ENCODE measurements around the gene KNDC1. TPM values are rescaled to one million over a fixed set of nuclear protein-coding genes. Genes with fewer than 3 reads are reported as not detected.

KNDC1 gene
- total RNA-seq, 2 donors from 2014 or later: 0.28 to 1.2 TPM

- Mint-ChIP-seq H3K36me3 (ENCODE audit: insufficient read depth in 2 of 2) (no peaks in the 10 kb centered on the region), H3K27me3 (ENCODE audit: low read depth) (no peaks in the 10 kb centered on the region), H3K27ac (no peak overlapping the region), H3K4me1 (ENCODE audit: low read depth) (no peaks in the 10 kb centered on the region), H3K4me3 (no peak overlapping the region), H3K9me3 (no peaks in the 10 kb centered on the region)
- no peak for DNase-seq
- no peak for ATAC-seq (replicated peaks in 1 of 2)
Measured at GRCh38 chr10:133203652-133204195, 43.7 kb downstream of the KNDC1 start.

- no peaks in the 10 kb centered on the region for H3K27me3 Mint-ChIP-seq (ENCODE audit: low read depth)
- H3K4me3 Mint-ChIP-seq: no peak overlapping the region
- H3K9me3 Mint-ChIP-seq: no peaks in the 10 kb centered on the region
- no peak for ATAC-seq (replicated peaks in 1 of 2)
- DNase-seq: no peak
- H3K36me3 Mint-ChIP-seq (ENCODE audit: insufficient read depth in 2 of 2): no peaks in the 10 kb centered on the region
- no peaks in the 10 kb centered on the region for H3K4me1 Mint-ChIP-seq (ENCODE audit: low read depth)
- no peak overlapping the region for H3K27ac Mint-ChIP-seq
Measured at GRCh38 chr10:133204226-133205015, 44.4 kb downstream of the KNDC1 start.

- Mint-ChIP-seq H3K9me3 (no peaks in the 10 kb centered on the region), H3K4me1 (ENCODE audit: low read depth) (no peaks in the 10 kb centered on the region), H3K27me3 (ENCODE audit: low read depth) (no peaks in the 10 kb centered on the region), H3K4me3 (no peak overlapping the region), H3K27ac (no peak overlapping the region), H3K36me3 (ENCODE audit: insufficient read depth in 2 of 2) (no peaks in the 10 kb centered on the region)
- ATAC-seq (replicated peaks in 1 of 2): no peak
- no peak for DNase-seq
Measured at GRCh38 chr10:133205146-133205545, 45.1 kb downstream of the KNDC1 start.

DNA sequence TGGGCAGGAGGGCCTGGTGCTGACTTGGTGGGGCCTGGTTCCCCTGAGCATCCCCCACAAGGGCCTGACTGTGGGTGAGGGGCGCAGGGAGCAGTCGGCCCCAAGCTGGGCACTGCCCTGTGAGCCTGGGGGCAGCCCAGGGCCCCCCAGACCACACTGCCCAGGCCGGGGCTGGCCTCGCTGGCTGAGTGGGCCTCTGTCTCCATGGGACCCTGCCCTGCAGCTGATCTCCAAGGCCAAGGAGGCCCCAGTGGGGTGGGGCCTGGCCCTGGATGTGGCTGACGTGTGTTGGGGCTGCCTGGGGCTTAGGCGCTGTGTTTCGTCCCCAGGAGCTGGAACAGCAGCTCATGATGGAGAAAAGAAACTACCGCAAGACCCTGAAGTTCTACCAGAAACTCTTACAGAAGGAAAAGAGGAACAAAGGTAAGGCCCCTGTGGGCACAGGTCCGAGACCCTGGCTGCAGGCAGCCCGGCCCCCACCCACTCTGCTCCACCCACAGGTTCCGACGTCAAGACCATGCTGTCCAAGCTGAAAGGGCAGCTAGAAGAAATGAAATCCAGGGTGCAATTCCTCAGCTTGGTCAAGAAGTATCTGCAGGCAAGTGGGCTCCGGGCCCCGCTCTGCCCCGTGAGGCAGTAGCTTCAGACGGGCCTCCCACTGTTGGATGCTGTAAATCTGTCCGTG is 46.5 kb downstream of the KNDC1 start:
- H3K9me3 Mint-ChIP-seq: no peaks in the 10 kb centered on the region
- H3K4me3 Mint-ChIP-seq: no peak overlapping the region
- no peak overlapping the region for H3K27ac Mint-ChIP-seq
- no peak for ATAC-seq (replicated peaks in 1 of 2)
- H3K36me3 Mint-ChIP-seq (ENCODE audit: insufficient read depth in 2 of 2): no peaks in the 10 kb centered on the region
- no peak for DNase-seq
- H3K4me1 Mint-ChIP-seq (ENCODE audit: low read depth): no peaks in the 10 kb centered on the region
- H3K27me3 Mint-ChIP-seq (ENCODE audit: low read depth): no peaks in the 10 kb centered on the region

- no peak for ATAC-seq (replicated peaks in 1 of 2)
- Mint-ChIP-seq H3K4me3 (no peak overlapping the region), H3K27ac (no peak overlapping the region), H3K4me1 (ENCODE audit: low read depth) (no peaks in the 10 kb centered on the region), H3K9me3 (no peaks in the 10 kb centered on the region), H3K27me3 (ENCODE audit: low read depth) (no peaks in the 10 kb centered on the region), H3K36me3 (ENCODE audit: insufficient read depth in 2 of 2) (no peaks in the 10 kb centered on the region)
- no peak for DNase-seq
Measured at GRCh38 chr10:133207041-133207600, 47.1 kb downstream of the KNDC1 start.

DNA sequence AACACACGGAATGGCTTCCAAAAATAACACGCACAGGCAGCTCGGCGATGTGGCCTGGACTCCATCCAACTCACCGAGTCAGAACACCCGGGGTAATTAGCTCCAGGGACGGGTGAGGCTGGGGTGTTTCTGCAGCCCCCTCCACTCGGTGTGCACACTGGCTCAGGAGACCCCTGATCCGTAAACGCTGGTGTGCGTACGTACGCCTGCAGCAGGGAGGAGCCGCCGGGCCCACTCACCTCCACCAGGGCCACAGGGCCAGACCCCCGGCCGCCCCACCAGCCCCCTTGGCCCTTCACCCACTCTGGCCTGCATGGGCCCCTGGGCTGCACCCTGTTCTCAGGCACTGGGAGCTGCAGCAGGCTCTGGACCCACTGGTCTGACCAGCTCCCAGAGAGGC is 47.6 kb downstream of the KNDC1 start:
- ATAC-seq (replicated peaks in 1 of 2): no peak
- H3K4me3 Mint-ChIP-seq: no peak overlapping the region
- no peak overlapping the region for H3K27ac Mint-ChIP-seq

GRCh38 chr10:133208466-133208865 is 48.4 kb downstream of the KNDC1 start:
- H3K27ac Mint-ChIP-seq: no peak overlapping the region
- H3K36me3 Mint-ChIP-seq (ENCODE audit: insufficient read depth in 2 of 2): no peaks in the 10 kb centered on the region

More for the DNA sequence above, 47.6 kb downstream of the KNDC1 start:
- H3K9me3 Mint-ChIP-seq: no peaks in the 10 kb centered on the region
- H3K36me3 Mint-ChIP-seq (ENCODE audit: insufficient read depth in 2 of 2): no peaks in the 10 kb centered on the region
- H3K27me3 Mint-ChIP-seq (ENCODE audit: low read depth): no peaks in the 10 kb centered on the region
- no peaks in the 10 kb centered on the region for H3K4me1 Mint-ChIP-seq (ENCODE audit: low read depth)
- DNase-seq: no peak

GRCh38 chr10:133209117-133209516 is 49.1 kb downstream of the KNDC1 start:
- no peak overlapping the region for H3K27ac Mint-ChIP-seq
- H3K36me3 Mint-ChIP-seq (ENCODE audit: insufficient read depth in 2 of 2): no peaks in the 10 kb centered on the region
- ATAC-seq (replicated peaks in 1 of 2) (no peak), DNase-seq (no peak)
- no peaks in the 10 kb centered on the region for H3K4me1 Mint-ChIP-seq (ENCODE audit: low read depth)
- H3K27me3 Mint-ChIP-seq (ENCODE audit: low read depth): no peaks in the 10 kb centered on the region
- H3K9me3 Mint-ChIP-seq: no peaks in the 10 kb centered on the region
- H3K4me3 Mint-ChIP-seq: no peak overlapping the region

More at GRCh38 chr10:133208466-133208865, 48.4 kb downstream of the KNDC1 start:
- H3K4me1 Mint-ChIP-seq (ENCODE audit: low read depth): no peaks in the 10 kb centered on the region
- H3K4me3 Mint-ChIP-seq: no peak overlapping the region
- H3K9me3 Mint-ChIP-seq: no peaks in the 10 kb centered on the region
- no peak for ATAC-seq (replicated peaks in 1 of 2)
- no peak for DNase-seq
- no peaks in the 10 kb centered on the region for H3K27me3 Mint-ChIP-seq (ENCODE audit: low read depth)

DNA sequence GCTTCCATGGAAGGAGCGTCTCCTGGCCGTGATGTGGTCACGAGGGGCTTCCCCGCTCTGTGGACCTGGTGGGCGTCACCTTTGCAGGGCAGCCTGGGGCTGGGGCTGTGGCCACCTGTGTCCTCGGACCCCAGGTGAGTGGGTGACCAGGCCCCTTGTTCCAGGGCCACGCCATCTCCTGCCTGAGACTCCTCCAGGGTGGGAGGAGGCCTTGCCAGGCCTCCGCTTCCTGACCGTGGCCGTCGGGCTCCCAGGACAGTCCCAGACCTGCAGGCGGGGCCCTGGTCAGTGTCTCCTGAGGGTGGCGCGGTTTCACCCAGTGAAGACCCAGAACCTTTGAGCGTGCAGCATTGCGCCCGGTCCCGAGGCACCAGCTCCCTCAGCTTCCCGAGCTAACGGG is 49.6 kb downstream of the KNDC1 start:
- H3K36me3 Mint-ChIP-seq (ENCODE audit: insufficient read depth in 2 of 2): no peaks in the 10 kb centered on the region
- no peaks in the 10 kb centered on the region for H3K4me1 Mint-ChIP-seq (ENCODE audit: low read depth)
- H3K4me3 Mint-ChIP-seq: no peak overlapping the region
- no peaks in the 10 kb centered on the region for H3K9me3 Mint-ChIP-seq
- no peak for DNase-seq
- ATAC-seq (replicated peaks in 1 of 2): no peak
- H3K27ac Mint-ChIP-seq: no peak overlapping the region
- H3K27me3 Mint-ChIP-seq (ENCODE audit: low read depth): no peaks in the 10 kb centered on the region

GRCh38 chr10:133210398-133211140 is 50.5 kb downstream of the KNDC1 start:
- DNase-seq (no peak), ATAC-seq (replicated peaks in 1 of 2) (no peak)
- Mint-ChIP-seq H3K4me1 (ENCODE audit: low read depth) (no peaks in the 10 kb centered on the region), H3K36me3 (ENCODE audit: insufficient read depth in 2 of 2) (no peaks in the 10 kb centered on the region), H3K9me3 (no peaks in the 10 kb centered on the region), H3K4me3 (no peak overlapping the region), H3K27ac (no peak overlapping the region), H3K27me3 (ENCODE audit: low read depth) (no peaks in the 10 kb centered on the region)

DNA sequence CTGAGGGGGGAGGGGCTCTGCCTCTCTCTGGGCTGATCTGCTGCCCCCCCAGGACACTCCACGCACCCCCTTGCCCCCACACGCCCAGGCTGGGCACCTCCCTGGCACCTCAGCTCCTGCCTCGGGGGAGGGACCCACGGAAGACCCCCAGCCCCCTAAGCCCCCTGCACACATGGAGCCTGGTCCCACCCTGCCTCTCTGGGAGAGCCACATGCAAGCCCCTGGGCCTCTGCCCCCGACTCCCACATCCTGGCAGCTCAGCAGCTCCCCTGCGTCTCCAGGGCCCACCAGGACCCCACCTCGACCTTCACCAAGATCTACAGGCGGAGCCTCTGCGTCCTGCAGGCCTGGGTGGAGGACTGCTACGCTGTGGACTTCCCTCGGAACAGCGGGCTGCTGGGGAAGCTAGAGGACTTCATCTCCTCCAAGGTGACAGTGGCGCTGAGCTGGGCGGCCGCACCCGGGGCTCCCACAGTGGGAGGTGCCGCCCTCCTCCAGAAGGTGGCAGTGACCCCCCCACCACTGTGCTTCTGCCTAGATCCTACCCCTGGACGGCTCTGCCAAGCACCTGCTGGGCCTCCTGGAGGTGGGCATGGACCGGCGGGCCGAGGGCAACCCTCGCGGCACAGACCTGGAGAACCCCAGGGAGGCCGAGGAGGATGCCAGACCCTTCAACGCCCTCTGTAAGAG is 51.3 kb downstream of the KNDC1 start:
- Mint-ChIP-seq H3K27me3 (ENCODE audit: low read depth) (no peaks in the 10 kb centered on the region), H3K4me3 (no peak overlapping the region), H3K9me3 (no peaks in the 10 kb centered on the region), H3K27ac (no peak overlapping the region), H3K4me1 (ENCODE audit: low read depth) (no peaks in the 10 kb centered on the region), H3K36me3 (ENCODE audit: insufficient read depth in 2 of 2) (no peaks in the 10 kb centered on the region)
- DNase-seq (no peak), ATAC-seq (replicated peaks in 1 of 2) (no peak)

GRCh38 chr10:133211959-133212852 is 52.2 kb downstream of the KNDC1 start:
- ATAC-seq (replicated peaks in 1 of 2) (no peak), DNase-seq (no peak)
- Mint-ChIP-seq H3K27ac (no peak overlapping the region), H3K36me3 (ENCODE audit: insufficient read depth in 2 of 2) (no peaks in the 10 kb centered on the region), H3K4me1 (ENCODE audit: low read depth) (no peaks in the 10 kb centered on the region), H3K4me3 (no peak overlapping the region), H3K27me3 (ENCODE audit: low read depth) (no peaks in the 10 kb centered on the region), H3K9me3 (no peaks in the 10 kb centered on the region)

Data from activated T-cell treated with anti-CD3 and anti-CD28 coated beads, Interleukin-2, amount 50 U/mL, for 72 hours (primary cell).